Mesenchymal stem cell (in vitro differentiated cells and primary cell): Measurements from ENCODE around the gene ADAP2.
"Not testable (repeated sequence)": the region's sequence is repeated elsewhere in the genome, so short reads cannot be mapped to it uniquely, and the experiment has no call there.

Source experiments
- DNase-seq: peaks from one replicate; pipeline ENCODE4 v3.0.0-alpha.2; 2013
- H2AFZ ChIP-seq: one replicate; pipeline ENCODE4 v1.6.1; 2013; ENCODE audit warnings: low read depth, mild to moderate bottlenecking, control low read depth, inconsistent platforms, low read length, moderate library complexity
- H2AK5ac ChIP-seq: 2 replicates; pipeline ENCODE4 v1.6.1; 2013; ENCODE audit warnings: low read length, moderate library complexity, mild to moderate bottlenecking, inconsistent platforms; ENCODE audit not compliant: severe bottlenecking
- H2BK120ac ChIP-seq: one replicate; pipeline ENCODE4 v1.6.1; 2013; ENCODE audit warnings: low read depth, mild to moderate bottlenecking, inconsistent platforms, low read length, moderate library complexity
- H2BK12ac ChIP-seq, 2 experiments: one replicate each; pipeline ENCODE4 v1.6.1; 2013; ENCODE audit warnings: inconsistent platforms in 2 of 2, low read length in 2 of 2, mild to moderate bottlenecking in 2 of 2, moderate library complexity in 2 of 2, control low read depth in 1 of 2
- H2BK15ac ChIP-seq: one replicate; pipeline ENCODE4 v1.6.1; 2013; ENCODE audit warnings: mild to moderate bottlenecking, low read depth, inconsistent platforms; ENCODE audit not compliant: poor library complexity, severe bottlenecking
- H2BK5ac ChIP-seq: 2 replicates; pipeline ENCODE4 v1.6.1; 2013; ENCODE audit warnings: low read depth, mild to moderate bottlenecking, low read length, control low read depth, inconsistent platforms; ENCODE audit not compliant: poor library complexity, severe bottlenecking
- H3K14ac ChIP-seq, 2 experiments: one replicate each; pipeline ENCODE4 v1.6.1; 2013; ENCODE audit warnings: inconsistent platforms in 2 of 2, low read length in 2 of 2, control low read depth in 1 of 2, mild to moderate bottlenecking in 1 of 2, moderate library complexity in 1 of 2
- H3K18ac ChIP-seq, 2 experiments: one replicate each; pipeline ENCODE4 v1.6.1; 2013; ENCODE audit warnings: inconsistent platforms in 2 of 2, low read length in 2 of 2, control low read depth in 1 of 2, low read depth in 1 of 2, mild to moderate bottlenecking in 1 of 2
- H3K23ac ChIP-seq, 2 experiments: one replicate each; pipeline ENCODE4 v1.6.1; 2013; ENCODE audit warnings: inconsistent platforms in 2 of 2, low read length in 2 of 2, mild to moderate bottlenecking in 2 of 2, moderate library complexity in 2 of 2, control low read depth in 1 of 2
- H3K27ac ChIP-seq: 2 replicates; pipeline ENCODE4 v1.5.1; 2013; ENCODE audit warnings: mild to moderate bottlenecking, moderate library complexity, low read length, control low read depth, inconsistent platforms; ENCODE audit not compliant: poor library complexity, severe bottlenecking
- H3K27me3 ChIP-seq, 2 experiments: 2 replicates each; pipeline versions ENCODE4 v1.6.1 to v1.7.0; 2013; ENCODE audit warnings: low read length in 2 of 2, mild to moderate bottlenecking in 2 of 2, moderate library complexity in 2 of 2, control low read depth in 1 of 2, inconsistent platforms in 1 of 2; ENCODE audit not compliant: control insufficient read depth in 1 of 2, insufficient read depth in 1 of 2
- H3K36me3 ChIP-seq, 2 experiments: 2 replicates each; pipeline versions ENCODE4 v1.6.1 to v1.7.0; 2013; ENCODE audit warnings: low read length in 2 of 2, control low read depth in 1 of 2, inconsistent platforms in 1 of 2, low read depth in 1 of 2, mild to moderate bottlenecking in 1 of 2; ENCODE audit not compliant: insufficient read depth in 2 of 2, control insufficient read depth in 1 of 2
- H3K4ac ChIP-seq, 2 experiments: one replicate each; pipeline ENCODE4 v1.6.1; 2013; ENCODE audit warnings: inconsistent platforms in 2 of 2, low read length in 2 of 2, mild to moderate bottlenecking in 2 of 2, moderate library complexity in 2 of 2, control low read depth in 1 of 2, low read depth in 1 of 2
- H3K4me1 ChIP-seq: 2 replicates; pipeline ENCODE4 v1.6.1; 2013; ENCODE audit warnings: low read depth, low read length, control low read depth; ENCODE audit not compliant: control insufficient read depth, insufficient read depth
- H3K4me2 ChIP-seq: 2 replicates; pipeline ENCODE4 v1.6.1; 2013; ENCODE audit warnings: low read length, mild to moderate bottlenecking, inconsistent platforms; ENCODE audit not compliant: poor library complexity, severe bottlenecking
- H3K4me3 ChIP-seq, 2 experiments: 2 replicates each; pipeline versions ENCODE4 v1.5.1 to v1.7.0; 2013; ENCODE audit warnings: low read length in 2 of 2, mild to moderate bottlenecking in 2 of 2, control low read depth in 1 of 2, low read depth in 1 of 2; ENCODE audit not compliant: insufficient read depth in 1 of 2
- H3K79me1 ChIP-seq: replicated peaks from 2 replicates; pipeline ENCODE4 v1.6.1; 2013; ENCODE audit warnings: mild to moderate bottlenecking, control low read depth, low read length, inconsistent platforms; ENCODE audit not compliant: poor library complexity, severe bottlenecking
- H3K9ac ChIP-seq: 2 replicates; pipeline ENCODE4 v1.7.0; 2013; ENCODE audit warnings: mild to moderate bottlenecking, low read length, moderate library complexity
- H3K9me3 ChIP-seq: 2 replicates; pipeline ENCODE4 v1.7.0; 2013; ENCODE audit warnings: mild to moderate bottlenecking, low read length; ENCODE audit not compliant: control insufficient read depth
- H4K8ac ChIP-seq: one replicate; pipeline ENCODE4 v1.6.1; 2013; ENCODE audit warnings: inconsistent platforms, mild to moderate bottlenecking, low read length, moderate library complexity
- H4K91ac ChIP-seq: one replicate; pipeline ENCODE4 v1.6.1; 2013; ENCODE audit warnings: mild to moderate bottlenecking, low read length, inconsistent platforms
- WGBS: methylation state at CpG from one replicate; pipeline ENCODE4 v1.1.7; 2013; ENCODE audit warnings: mixed read lengths; 5-methylcytosine and 5-hydroxymethylcytosine counted together

Gene ADAP2

GRCh38 chr17:30905742-30906100, 16.0 kb upstream of the ADAP2 start:
- Histone ChIP-seq H3K27me3 (no peaks in the 10 kb centered on the region), H3K23ac (no peak overlapping the region), H2BK120ac (no peak overlapping the region), H2BK15ac (no peak overlapping the region), H3K9ac (peak overlapping the region; percentile 97), H4K8ac (peak overlapping the region; percentile 80), H3K9me3 (no peaks in the 10 kb centered on the region), H3K4ac (peak overlapping the region in 1 of 2 experiments; percentile 59), H3K18ac (no peak overlapping the region), H3K4me3 (peak overlapping the region; percentile 74 to 100), H3K79me1 (peaks cover 16% of the 10 kb centered on the region), H3K36me3 (peaks cover 0 to 28% of the 10 kb centered on the region in 2 experiments), H2BK12ac (no peak overlapping the region), H2BK5ac (no peak overlapping the region), H2AFZ (peak overlapping the region; percentile 93), H3K4me1 (peaks cover 8% of the 10 kb centered on the region), H2AK5ac (no peak overlapping the region), H3K4me2 (peak overlapping the region; percentile 85), H3K27ac (no peak overlapping the region), H3K14ac (no peak overlapping the region), H4K91ac (no peak overlapping the region)
- WGBS: under 1% methylated on average over 11 of the region's 11 CpGs
- no peak for DNase-seq

- Histone ChIP-seq H3K4ac (peak within 1 kb of the TSS; percentile 49 to 84), H2BK5ac (no peak within 1 kb of the TSS), H2BK12ac (no peak within 1 kb of the TSS), H2BK120ac (no peak within 1 kb of the TSS), H3K9ac (peak within 1 kb of the TSS; percentile 97), H3K4me1 (peaks cover 8% of the 10 kb centered on the region), H2BK15ac (peak within 1 kb of the TSS; percentile 88), H3K79me1 (peaks cover 16% of the 10 kb centered on the region), H3K4me2 (peak within 1 kb of the TSS; percentile 85), H3K23ac (no peak within 1 kb of the TSS), H3K18ac (peak within 1 kb of the TSS; percentile 76 to 88), H2AFZ (peak within 1 kb of the TSS; percentile 93), H3K4me3 (peak within 1 kb of the TSS; percentile 74 to 100), H4K8ac (peak within 1 kb of the TSS; percentile 97), H4K91ac (no peak within 1 kb of the TSS), H3K27me3 (no peaks in the 10 kb centered on the region), H3K14ac (peak within 1 kb of the TSS in 1 of 2 experiments; percentile 79), H3K9me3 (no peaks in the 10 kb centered on the region), H3K36me3 (peaks cover 0 to 25% of the 10 kb centered on the region in 2 experiments), H3K27ac (peak within 1 kb of the TSS; percentile 82), H2AK5ac (no peak within 1 kb of the TSS)
- DNase-seq: peak; percentile 93
- WGBS: under 1% methylated on average over 47 of the region's 47 CpGs
Measured at GRCh38 chr17:30906101-30906911, 15.4 kb upstream of the ADAP2 start, which contains the start of gene TEFM. TSS of gene TEFM (minus strand) at chr17:30906238. CDS start at chr17:30906198, 40 bp downstream.

- H3K23ac ChIP-seq: no peak overlapping the region
- 96% methylated on average over 2 of the region's 3 CpGs for WGBS
- no peak overlapping the region for H2BK12ac ChIP-seq
- H3K36me3 ChIP-seq: peaks cover 0 to 5% of the 10 kb centered on the region in 2 experiments
- no peak for DNase-seq
- H3K4ac ChIP-seq: no peak overlapping the region
- H2BK5ac ChIP-seq: no peak overlapping the region
- no peak overlapping the region for H3K4me2 ChIP-seq
- peaks cover 8% of the 10 kb centered on the region for H3K4me1 ChIP-seq
- H3K4me3 ChIP-seq: no peak overlapping the region
- no peak overlapping the region for H2BK120ac ChIP-seq
- H3K18ac ChIP-seq: no peak overlapping the region
- no peak overlapping the region for H3K9ac ChIP-seq
- no peak overlapping the region for H3K27ac ChIP-seq
- H4K91ac ChIP-seq: no peak overlapping the region
- H4K8ac ChIP-seq: no peak overlapping the region
- H3K27me3 ChIP-seq: no peaks in the 10 kb centered on the region
- H2AK5ac ChIP-seq: no peak overlapping the region
- H3K14ac ChIP-seq: no peak overlapping the region
- no peak overlapping the region for H2BK15ac ChIP-seq
- H2AFZ ChIP-seq: no peak overlapping the region
- peaks cover 10% of the 10 kb centered on the region for H3K79me1 ChIP-seq
- H3K9me3 ChIP-seq: no peaks in the 10 kb centered on the region
Measured at GRCh38 chr17:30908717-30909420, 12.9 kb upstream of the ADAP2 start.

- not testable (repeated sequence) for H3K4me2 ChIP-seq, H2BK15ac ChIP-seq, H3K23ac ChIP-seq, H3K9ac ChIP-seq, H2AFZ ChIP-seq, H3K4ac ChIP-seq, H3K4me1 ChIP-seq, H4K91ac ChIP-seq, H3K36me3 ChIP-seq, H3K27me3 ChIP-seq, H4K8ac ChIP-seq, H3K27ac ChIP-seq, H3K14ac ChIP-seq, H3K9me3 ChIP-seq, H3K79me1 ChIP-seq, DNase-seq, H2BK5ac ChIP-seq, H3K4me3 ChIP-seq, H2AK5ac ChIP-seq, H2BK120ac ChIP-seq, H2BK12ac ChIP-seq, H3K18ac ChIP-seq
- WGBS: 92% methylated on average over 3 of the region's 7 CpGs
Measured at GRCh38 chr17:30910151-30910550, 11.6 kb upstream of the ADAP2 start.
